GM19395 (cell line): Measurements from ENCODE around the gene MYCBP2.
"Not testable (repeated sequence)": the region's sequence is repeated elsewhere in the genome, so short reads cannot be mapped to it uniquely, and the experiment has no call there.

Source experiments
- ATAC-seq: cut with Tn5 transposase; IDR thresholded peaks from one replicate; pipeline ENCODE4 v1.9.1; 2021; ENCODE audit warnings: mild to moderate bottlenecking, moderate library complexity; ENCODE audit not compliant: unreplicated experiment

MYCBP2 gene, protein sequence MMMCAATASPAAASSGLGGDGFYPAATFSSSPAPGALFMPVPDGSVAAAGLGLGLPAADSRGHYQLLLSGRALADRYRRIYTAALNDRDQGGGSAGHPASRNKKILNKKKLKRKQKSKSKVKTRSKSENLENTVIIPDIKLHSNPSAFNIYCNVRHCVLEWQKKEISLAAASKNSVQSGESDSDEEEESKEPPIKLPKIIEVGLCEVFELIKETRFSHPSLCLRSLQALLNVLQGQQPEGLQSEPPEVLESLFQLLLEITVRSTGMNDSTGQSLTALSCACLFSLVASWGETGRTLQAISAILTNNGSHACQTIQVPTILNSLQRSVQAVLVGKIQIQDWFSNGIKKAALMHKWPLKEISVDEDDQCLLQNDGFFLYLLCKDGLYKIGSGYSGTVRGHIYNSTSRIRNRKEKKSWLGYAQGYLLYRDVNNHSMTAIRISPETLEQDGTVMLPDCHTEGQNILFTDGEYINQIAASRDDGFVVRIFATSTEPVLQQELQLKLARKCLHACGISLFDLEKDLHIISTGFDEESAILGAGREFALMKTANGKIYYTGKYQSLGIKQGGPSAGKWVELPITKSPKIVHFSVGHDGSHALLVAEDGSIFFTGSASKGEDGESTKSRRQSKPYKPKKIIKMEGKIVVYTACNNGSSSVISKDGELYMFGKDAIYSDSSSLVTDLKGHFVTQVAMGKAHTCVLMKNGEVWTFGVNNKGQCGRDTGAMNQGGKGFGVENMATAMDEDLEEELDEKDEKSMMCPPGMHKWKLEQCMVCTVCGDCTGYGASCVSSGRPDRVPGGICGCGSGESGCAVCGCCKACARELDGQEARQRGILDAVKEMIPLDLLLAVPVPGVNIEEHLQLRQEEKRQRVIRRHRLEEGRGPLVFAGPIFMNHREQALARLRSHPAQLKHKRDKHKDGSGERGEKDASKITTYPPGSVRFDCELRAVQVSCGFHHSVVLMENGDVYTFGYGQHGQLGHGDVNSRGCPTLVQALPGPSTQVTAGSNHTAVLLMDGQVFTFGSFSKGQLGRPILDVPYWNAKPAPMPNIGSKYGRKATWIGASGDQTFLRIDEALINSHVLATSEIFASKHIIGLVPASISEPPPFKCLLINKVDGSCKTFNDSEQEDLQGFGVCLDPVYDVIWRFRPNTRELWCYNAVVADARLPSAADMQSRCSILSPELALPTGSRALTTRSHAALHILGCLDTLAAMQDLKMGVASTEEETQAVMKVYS (N-terminal part only)

DNA sequence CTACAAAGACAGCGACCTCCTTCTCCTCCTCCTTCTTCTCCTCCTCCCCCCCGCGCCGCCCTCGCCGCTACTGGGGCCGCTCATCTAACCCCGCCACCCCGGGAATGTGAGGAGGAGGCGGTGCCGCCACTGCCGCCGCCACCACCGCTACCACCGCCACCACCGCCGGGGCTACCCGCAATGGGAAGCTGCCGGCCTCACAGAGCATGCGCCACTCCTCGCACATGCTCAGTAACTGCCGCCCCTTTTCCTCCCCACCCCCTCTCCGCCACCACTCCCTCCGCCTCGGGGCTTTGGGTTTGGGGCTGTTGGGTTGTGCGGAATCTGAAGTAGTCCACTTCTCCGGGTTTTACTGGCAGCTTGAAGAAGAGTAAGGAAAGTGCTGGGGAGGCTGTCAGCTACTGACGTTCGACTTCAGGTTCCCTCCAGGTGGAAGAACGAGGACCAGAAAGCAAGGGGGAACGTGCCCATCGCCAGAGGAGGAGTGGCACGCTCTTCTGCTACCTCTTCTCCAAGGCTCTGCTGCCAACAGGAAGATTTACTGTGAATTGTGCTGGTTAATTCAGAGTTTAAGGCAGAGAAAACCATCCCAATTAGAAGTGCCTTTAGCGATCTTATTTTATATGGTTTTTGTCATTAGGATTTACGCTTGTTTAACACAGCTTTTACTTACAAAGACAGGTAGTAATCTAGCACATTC, at the start of gene MYCBP2:
Gene MYCBP2 (minus strand): TSS at position 190 of the 700 bp plus-strand sequence. CDS start 319 bp downstream, outside the sequence.
- peak; percentile 52 for ATAC-seq

DNA sequence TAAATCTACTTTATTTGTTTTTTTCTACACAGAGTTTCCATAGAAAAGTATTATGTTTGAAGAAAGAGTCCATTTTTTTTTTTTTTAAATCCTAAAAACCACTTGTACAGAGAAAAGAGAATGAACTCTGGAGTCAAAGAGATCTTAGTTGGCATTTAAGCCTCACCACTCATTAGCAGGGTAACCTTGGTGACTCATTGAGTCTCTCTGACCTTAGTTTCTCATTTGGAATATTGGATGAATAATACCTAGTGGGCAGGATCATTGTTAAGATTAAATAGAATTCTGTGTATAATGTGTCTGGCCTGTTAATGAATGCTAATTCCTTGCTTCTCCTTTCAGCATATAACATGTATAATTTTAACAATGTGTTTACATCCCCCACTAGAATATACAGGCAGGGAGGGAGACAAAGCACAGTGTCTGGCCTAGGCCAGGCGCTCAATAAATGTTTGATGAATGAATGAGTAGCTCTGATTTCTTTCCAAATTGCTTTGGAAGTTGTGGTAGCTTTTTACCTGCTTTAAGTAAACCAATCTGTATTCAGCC, 48.7 kb upstream of the MYCBP2 start:
- ATAC-seq: no peak

DNA sequence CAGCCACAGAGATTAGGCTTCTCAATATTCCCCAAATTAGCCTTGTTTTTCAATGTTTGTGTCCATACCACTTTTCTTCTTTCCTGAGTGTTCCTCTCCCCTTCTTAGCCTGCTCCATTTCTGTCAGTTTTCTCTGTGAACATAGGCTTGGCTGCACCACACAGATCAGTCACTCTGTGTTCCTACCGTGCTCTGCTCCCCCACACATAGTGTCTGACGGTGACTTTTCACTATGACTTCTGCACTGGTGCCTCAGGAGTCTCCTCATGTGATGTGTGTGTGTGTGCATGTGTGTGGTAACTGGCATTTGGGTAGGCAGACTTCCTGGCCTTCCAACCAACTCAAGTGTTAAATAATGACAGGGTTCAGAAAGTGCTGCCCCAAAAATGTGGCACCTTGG, 47.9 kb upstream of the MYCBP2 start:
- no peak for ATAC-seq

DNA sequence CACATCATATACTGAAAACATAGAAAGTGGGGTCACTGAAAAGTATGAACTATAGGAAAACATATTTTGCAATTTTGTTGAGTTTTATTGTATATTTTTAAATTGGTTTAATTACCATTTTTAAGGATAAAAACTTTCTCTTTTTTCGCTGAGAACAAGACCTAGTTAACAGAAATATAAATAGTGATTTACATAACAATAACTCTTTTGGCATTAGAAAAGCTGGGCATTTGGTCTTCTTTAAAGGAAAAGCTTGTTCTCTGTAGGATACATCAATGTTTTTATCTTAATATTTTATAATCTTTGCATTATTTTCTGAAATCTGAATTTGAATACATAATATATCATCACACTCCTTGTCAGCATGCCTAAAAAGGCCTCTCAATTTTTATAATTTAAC, 47.4 kb upstream of the MYCBP2 start:
- ATAC-seq: no peak

DNA sequence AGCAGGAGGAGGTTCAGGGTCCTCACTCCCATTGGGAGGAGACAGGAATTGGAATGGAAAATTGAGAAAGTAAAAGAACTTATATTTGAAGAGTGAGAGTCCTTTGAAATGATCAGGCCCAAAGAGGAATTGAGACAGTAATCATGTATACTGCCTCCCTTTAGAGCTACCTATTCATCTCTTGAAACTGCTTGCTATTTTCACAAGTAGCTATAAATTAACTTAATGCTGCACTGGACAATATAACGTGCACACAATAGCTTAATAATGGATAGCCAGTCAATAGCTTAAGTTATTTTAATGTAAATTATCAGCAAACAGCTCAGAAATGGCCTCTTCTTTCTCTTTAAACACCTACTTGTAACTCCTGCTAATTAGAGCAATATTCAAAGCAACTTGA, 46.6 kb upstream of the MYCBP2 start:
- ATAC-seq: no peak

DNA sequence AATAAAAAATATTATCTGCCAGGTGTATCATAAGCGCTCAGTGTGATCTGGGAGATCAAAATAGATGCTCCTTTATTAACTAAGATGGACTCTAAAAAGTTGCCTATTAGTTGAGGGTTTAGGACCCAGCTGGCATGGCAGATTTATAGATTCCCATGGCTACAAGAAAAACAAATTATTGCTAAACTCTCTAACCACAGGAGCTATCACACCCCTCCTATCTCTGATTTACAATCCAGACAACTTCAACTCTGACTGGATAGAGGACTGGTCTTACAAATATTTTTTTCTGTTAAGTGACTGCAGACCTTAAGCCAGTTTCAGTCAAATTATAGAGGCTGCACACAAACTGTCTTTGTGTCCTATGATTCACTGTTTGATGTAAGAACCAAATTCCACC, 45.4 kb upstream of the MYCBP2 start:
- ATAC-seq: no peak

DNA sequence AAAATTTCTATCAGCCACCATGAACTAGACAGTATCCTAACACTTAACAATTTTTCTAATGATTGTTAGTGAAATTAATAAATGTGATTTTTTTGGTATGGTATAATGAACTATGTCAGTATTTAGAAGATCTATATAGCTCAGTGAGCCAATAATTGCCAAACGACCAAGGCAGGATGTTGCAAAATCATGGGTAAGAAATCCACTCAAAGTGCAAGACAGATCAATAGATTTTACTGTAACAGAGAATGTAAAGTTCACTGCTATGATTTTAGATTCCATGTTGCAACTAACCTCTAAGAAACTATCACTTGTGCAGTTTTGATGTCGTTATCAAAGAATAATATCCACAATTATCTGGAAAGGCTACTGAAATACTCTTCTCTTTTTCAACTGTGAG, 44.0 kb upstream of the MYCBP2 start:
- no peak for ATAC-seq

DNA sequence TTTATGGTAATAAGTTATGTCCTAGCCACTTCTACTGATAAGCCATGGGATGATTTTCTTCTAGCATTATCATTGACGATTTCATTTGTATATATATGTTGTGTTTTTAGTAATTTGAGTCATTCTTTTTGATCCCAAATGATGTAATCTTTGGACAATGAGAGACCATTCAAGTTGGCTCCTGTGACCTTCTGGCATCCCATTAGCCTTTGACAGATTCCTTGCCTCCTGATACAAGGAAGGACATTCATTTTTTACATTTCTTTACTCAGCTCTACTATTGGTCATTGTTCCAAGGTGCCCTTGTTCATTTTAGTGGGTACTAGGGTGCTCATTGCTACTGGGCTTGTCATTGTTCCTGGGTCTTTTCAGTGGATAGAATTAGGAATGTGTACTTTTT, 35.3 kb upstream of the MYCBP2 start:
- ATAC-seq: no peak

DNA sequence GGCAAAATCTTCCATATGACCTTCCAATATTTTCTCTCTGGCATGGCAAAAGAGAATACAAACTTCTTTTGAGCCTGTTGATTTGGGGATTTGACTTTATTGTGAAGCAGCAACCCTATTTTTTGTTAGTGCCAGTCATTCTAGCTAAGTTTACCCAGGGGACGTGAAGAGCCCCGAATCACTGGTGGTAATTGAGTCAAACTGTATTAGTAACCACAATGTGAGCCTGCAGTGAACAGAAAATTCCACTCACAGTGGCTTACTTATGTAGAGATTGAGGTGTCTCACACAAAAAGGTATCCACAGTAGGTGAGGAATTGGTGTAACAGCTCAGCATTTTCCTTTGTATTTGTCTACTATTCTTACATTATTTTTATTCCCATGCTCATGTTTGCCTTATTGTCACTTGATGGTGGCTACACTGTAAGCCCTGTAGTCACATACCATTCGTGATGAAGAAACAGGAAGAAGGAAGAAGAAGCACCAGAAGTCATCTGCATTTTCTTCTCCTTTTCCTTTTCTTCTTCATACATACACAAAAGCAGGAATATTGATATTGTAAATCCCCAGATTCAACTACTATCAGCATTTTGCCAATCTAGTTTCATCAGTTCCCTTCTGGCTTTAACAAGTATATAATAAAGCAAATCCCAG, 33.3 kb upstream of the MYCBP2 start:
- no peak for ATAC-seq

DNA sequence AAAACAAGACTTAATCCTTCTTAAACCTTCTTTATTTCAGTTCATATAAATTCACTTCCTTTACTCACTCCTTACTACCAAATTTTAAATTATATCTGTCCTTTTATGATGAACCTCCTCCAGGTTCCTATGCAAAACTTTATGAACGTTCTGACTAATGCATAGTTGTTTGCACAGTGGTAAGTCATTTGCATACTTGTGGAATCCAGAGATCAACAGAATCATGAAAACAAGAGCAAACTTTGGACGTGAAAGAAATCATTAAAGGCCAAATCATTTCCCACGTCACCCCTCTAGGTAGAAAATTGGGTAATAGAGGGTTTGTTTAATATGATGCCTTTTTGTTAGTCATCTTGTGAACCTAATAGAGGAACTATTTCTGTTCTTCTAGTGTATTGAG, 32.3 kb upstream of the MYCBP2 start:
- ATAC-seq: no peak

DNA sequence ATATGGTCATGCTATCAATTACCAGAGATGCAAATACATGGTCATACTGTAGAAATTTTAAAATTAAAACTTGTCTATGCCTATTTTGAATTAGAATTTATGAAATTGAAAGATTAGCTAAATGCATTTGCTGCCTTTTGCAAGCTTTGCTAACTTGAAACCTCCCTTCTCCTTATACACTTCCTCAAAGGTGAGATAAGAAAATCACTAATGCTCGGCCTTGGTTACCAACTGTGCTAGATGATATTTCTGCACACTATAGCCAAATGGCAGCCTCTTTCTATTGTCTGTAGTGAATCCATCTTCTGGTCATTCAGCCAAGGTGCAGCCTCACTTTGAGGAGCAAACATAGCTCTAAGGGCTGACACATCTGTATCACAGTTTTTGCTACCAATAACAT, 31.1 kb upstream of the MYCBP2 start:
- ATAC-seq: no peak

DNA sequence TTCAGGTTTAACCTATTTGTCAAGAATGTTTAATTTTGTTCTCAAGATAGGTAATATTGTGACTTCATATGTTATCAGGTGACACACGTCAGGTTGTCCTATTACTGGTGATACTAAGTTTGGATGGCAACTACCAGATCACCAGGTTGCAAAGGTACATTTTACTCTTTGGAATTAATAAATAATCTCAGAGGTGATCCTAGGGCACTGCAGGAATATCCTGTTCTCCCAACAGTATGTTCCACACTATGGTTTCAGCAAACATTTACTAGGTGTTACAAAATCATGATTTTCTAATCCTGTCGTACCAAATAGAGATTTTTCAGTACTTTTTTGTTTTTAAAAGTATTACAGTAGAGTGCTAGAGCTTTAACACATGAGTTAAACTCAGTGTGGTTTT, 29.3 kb upstream of the MYCBP2 start:
- ATAC-seq: no peak

DNA sequence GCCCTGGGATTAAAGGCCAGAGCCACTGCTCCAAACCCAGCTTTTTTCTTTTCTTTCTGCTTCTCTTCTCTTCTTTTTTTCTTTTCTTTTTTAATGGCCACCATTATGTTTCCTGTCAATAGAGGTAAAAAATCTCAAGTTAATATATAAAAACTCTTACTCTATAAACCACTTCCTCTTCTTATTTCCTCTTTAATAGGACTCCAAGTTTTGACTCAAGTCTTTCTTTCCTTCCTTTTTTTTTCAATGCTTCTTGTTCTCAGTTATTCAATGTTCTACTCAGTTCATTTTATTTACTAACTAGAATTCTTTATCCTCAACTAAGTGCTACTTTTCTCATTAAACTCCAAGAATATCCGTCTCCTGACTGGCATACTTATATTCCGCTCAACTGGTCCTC, 27.1 kb upstream of the MYCBP2 start:
- peak; percentile 57 for ATAC-seq

DNA sequence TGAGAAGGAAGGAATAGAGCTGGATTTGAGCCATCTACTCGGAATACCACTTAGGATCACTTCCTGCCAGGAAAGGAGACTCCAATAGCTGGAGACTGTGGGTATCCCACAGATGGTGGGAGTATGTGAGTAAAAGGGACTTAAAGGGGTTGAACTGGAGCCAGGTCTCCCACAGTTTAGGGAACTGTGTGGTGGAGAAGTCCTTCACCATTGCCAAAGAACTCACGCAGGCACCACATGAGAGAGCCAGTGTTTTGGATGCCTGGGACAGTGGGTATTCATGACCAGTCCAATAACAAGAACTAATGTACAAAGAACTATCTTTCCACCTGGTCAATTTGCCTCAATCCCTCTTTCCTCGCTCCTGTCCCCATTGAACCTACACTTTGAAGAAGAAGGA, 24.4 kb upstream of the MYCBP2 start:
- ATAC-seq: no peak

DNA sequence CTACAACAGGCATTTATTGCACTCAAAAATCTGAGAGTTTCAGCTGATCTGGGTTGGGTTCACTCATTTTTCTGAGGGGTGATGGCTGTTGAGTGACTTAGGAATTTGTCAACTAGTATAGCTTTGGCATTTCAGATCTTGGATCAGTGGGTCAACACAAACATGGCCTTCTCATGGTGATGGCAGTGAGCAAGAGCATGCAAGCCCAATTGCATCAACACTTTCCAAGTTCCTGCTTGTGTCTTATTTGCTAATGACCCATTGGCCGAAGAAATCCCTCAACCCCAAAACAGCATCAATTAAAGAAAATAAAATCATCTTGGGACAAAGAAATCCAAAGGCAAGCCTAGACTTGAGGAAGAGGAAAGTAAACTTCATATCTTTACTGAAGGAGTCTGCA, 23.9 kb upstream of the MYCBP2 start:
- ATAC-seq: no peak

DNA sequence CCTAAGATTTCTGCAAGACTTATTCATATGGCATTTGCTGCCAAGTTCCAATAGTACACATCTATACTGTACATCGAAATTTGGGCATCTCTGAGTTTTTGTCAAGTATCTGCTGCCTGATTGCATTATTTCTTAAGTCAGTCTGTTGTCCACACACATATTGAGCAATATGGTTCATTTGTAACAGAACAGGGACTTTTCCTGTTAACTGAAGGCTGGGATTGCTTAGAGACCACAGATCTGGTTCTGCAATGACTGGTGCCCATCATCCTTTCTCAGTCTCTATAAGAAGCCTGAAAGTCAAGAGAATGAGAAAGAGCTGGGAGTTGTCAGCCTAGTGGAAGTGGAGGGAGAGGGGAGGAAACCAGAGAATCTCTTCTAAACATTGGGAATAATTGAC, 22.5 kb upstream of the MYCBP2 start:
- no peak for ATAC-seq

DNA sequence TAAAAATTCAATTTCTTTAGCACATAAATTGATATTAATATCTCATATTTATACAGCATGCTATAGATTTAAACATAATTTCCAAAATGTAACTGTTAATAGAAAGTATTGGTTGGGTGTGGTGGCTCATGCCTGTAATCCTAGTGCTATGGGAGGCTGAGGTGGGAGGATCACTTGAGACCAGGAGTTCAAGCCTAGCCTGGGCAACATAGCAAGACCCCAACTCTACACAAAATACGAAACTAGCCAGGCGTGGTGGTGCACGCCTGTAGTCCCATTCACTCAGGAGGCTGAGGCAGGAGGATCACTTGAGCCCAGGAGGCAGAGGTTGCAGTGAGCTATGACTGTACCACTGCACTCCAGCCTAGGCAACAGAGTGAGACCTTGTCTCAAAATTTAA, 20.5 kb upstream of the MYCBP2 start:
- ATAC-seq: not testable (repeated sequence)

DNA sequence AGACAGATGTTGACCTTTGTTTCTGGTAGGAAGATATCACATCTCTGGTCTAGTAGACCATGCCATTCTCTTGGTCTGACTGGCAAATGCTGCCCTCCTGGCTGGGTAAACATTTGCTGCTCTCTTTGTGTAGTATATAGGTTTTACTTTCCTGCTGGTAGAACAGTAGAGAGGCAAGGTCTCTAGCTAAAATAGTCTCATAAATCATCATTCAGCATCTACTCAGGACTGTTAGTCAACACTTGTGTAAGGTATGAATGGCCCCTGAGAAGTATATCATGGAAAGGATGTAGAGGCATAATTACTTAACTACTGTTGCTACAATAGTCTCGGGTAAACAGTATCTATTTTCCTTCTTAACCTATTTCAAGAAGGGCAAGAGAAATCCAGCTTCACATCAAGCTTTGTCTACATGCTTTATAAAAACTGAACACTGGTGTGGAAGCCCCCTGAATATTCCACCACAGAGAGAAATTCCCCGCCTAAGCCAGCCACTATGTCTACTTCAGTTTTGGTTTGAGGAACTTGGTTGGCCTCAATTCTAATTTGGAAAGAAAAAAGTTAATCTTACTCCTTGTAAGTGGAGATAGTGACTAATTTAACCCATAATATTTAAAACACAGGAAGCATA, 18.4 kb upstream of the MYCBP2 start:
- ATAC-seq: peak; percentile 67

DNA sequence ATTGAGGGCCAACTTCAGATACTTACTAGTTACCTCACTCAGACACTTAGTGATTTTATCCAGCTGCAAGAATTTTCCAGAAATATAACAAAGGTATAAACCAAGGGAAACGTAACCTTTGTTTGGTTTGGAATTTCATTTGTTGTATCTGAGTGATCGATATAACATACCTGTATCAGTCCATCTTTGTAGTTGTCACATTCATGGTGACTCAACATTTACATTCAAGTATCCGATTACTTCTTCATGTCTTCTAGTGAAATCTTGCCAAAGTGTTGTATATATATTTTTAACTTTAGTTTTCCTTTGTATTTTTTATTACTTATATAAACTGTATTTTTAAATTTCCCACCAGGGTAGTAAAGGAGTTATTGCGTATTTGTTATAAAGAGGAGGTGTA, 16.9 kb upstream of the MYCBP2 start:
- no peak for ATAC-seq
